RWPE1 (cell line): ENCODE results near the gene TMEM253.

Experiments used
- CTCF ChIA-PET: fragments of 350-600 bp; sonication (Branson Sonifier 250); formaldehyde crosslinking; extraction: SDS; loops from one replicate; lab custom pipeline; 2021; lab: Yijun Ruan, JAX
- POLR2A ChIA-PET: fragments of 400-600 bp; formaldehyde crosslinking; extraction: SDS; loops from one replicate; lab custom pipeline; 2020; ENCODE audit warnings: antibody characterized with exemption; ENCODE audit not compliant: low non-redundant PET; lab: Yijun Ruan, JAX
- DNase-seq: peaks from one replicate; pipeline ENCODE4 v3.0.0; 2012; ENCODE audit warnings: low spot score
- H3K27ac ChIP-seq: fragments of 450-650 bp; 2 replicates; pipeline ENCODE4 v1.5.1; 2017
- TF ChIP-seq, protein P1 (sequence below): fragments of 450-650 bp; conservative IDR thresholded peaks from 2 replicates; pipeline ENCODE4 v1.5.1; 2017; ENCODE audit warnings: low read depth, mild to moderate bottlenecking

Gene TMEM253

DNA sequence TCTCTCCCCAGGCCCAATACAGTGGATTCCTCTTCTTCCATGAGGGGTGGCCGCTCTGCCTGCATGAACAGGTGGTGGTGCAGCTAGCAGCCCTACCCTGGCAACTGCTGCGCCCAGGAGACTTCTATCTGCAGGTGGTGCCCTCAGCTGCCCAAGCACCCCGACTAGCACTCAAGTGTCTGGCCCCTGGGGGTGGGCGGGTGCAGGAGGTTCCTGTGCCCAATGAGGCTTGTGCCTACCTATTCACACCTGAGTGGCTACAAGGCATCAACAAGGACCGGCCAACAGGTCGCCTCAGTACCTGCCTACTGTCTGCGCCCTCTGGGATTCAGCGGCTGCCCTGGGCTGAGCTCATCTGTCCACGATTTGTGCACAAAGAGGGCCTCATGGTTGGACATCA lies 26.9 kb upstream of the TMEM253 start:
- POLR2A ChIA-PET = interaction anchor here (0.6 kb wide), 1 partner anchor 20 kb away, joined by 5 read pairs; no protein-coding TSS in a partner anchor

DNA sequence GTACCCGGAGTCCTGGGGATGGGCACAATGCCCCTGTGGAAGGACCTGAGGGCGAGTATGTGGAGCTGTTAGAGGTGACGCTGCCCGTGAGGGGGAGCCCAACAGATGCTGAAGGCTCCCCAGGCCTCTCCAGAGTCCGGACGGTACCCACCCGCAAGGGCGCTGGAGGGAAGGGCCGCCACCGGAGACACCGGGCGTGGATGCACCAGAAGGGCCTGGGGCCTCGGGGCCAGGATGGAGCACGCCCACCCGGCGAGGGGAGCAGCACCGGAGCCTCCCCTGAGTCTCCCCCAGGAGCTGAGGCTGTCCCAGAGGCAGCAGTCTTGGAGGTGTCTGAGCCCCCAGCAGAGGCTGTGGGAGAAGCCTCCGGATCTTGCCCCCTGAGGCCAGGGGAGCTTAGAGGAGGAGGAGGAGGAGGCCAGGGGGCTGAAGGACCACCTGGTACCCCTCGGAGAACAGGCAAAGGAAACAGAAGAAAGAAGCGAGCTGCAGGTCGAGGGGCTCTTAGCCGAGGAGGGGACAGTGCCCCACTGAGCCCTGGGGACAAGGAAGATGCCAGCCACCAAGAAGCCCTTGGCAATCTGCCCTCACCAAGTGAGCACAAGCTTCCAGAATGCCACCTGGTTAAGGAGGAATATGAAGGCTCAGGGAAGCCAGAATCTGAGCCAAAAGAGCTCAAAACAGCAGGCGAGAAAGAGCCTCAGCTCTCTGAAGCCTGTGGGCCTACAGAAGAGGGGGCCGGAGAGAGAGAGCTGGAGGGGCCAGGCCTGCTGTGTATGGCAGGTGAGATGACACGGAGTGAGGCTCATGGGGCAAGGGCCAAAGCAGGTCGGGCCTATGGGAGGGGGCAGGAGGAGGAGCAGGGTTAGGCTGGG lies 26.2 kb upstream of the TMEM253 start:
- no peak overlapping the region for H3K27ac ChIP-seq
- ChIA-PET POLR2A (no interaction called here), CTCF (interaction anchor here (0.7 to 1.8 kb wide), 7 partner anchors 11 to 60 kb away, joined by 3 to 6 read pairs (median 3); no protein-coding TSS in a partner anchor)
- TF ChIP-seq, protein P1, sequence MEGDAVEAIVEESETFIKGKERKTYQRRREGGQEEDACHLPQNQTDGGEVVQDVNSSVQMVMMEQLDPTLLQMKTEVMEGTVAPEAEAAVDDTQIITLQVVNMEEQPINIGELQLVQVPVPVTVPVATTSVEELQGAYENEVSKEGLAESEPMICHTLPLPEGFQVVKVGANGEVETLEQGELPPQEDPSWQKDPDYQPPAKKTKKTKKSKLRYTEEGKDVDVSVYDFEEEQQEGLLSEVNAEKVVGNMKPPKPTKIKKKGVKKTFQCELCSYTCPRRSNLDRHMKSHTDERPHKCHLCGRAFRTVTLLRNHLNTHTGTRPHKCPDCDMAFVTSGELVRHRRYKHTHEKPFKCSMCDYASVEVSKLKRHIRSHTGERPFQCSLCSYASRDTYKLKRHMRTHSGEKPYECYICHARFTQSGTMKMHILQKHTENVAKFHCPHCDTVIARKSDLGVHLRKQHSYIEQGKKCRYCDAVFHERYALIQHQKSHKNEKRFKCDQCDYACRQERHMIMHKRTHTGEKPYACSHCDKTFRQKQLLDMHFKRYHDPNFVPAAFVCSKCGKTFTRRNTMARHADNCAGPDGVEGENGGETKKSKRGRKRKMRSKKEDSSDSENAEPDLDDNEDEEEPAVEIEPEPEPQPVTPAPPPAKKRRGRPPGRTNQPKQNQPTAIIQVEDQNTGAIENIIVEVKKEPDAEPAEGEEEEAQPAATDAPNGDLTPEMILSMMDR = no peak
- DNase-seq = no peak

More for the DNA sequence above, 26.9 kb upstream of the TMEM253 start:
- H3K27ac ChIP-seq = no peak overlapping the region
- CTCF ChIA-PET = interaction anchor here (0.6 to 1.8 kb wide), 5 partner anchors 16 to 93 kb away, joined by 3 to 5 read pairs (median 4); no protein-coding TSS in a partner anchor
- TF ChIP-seq, protein P1 = no peak
- DNase-seq = no peak

DNA sequence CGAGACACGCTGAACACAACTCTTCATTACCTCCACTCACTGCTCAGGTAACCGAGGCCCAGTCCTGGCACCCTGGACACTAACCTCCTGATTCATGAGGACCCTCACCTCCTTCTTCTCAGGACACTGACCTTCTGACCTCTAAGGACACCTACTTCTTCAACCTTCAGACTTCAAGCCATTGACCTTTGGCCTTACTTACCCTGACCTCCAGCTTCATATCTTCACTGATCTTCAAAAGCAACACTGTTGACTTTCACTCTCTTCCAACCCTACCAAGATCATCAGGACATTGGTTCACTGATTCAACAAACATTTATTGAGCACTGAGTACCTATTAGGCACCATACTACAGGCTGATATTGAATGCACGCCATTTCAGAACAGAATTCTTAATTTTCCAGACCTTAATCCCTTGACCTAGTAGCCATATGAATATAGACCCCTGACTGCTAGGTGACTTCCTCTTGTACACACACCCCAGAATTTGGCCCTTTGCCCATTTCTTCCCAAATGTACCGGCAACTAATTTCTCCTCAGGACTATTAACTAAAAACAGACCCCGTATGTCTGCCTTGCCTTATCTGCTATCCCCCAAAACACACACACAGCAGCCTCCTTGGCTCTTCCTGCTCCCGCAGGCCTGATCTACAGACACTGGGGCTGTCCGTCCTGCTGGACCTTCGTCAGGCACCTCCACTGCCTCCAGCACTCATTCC lies 25.0 kb upstream of the TMEM253 start:
- ChIA-PET CTCF (interaction anchor here (1.0 to 1.8 kb wide), 3 partner anchors 14 to 29 kb away, joined by 3 to 6 read pairs (median 4); no protein-coding TSS in a partner anchor), POLR2A (no interaction called here)
- no peak for DNase-seq
- TF ChIP-seq, protein P1 = no peak
- H3K27ac ChIP-seq = no peak overlapping the region

DNA sequence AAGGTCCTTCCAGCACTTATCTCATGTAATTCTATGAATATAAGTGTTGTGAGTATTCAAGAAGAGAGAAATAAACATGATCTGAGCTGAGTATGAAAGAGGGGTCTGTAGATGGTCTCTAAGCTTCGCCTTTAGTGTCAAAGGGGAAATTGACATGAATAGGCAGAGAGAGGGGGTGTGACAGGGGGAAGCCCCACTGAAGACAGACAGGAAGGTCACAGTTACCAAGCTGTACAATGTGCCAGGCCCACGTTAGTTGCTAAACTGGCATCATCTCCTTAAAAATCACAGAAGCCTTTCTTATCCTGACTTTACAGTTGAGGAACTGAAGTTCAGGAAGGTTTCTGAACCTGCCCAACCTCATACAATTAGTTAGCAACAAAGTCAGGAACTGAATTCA lies 23.2 kb upstream of the TMEM253 start:
- ChIA-PET CTCF (interaction anchor here (0.9 to 1.5 kb wide), 2 partner anchors 10 to 15 kb away, joined by 4 to 10 read pairs; no protein-coding TSS in a partner anchor), POLR2A (no interaction called here)
- DNase-seq = no peak
- H3K27ac ChIP-seq = no peak overlapping the region
- TF ChIP-seq, protein P1 = no peak

DNA sequence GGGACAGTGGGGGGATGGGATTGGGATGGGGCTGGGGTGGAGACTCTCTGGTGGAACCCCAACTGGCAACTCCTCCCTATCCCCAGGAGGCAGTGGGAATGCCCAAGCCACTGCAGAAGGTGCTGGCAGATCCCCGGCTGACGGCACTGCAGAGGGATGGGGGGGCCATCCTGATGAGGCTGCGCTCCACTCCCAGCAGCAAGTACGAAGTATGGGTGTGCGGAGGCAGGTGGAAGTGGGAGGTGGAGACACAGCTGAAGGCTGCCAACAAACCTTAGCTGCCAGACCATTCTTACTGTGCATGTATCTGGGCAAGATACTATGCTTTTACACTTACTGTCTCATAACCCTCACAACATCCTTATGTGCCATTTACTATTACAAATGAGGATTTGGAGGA lies 22.6 kb upstream of the TMEM253 start:
- no peak overlapping the region for H3K27ac ChIP-seq
- DNase-seq = no peak
- ChIA-PET CTCF (no interaction called here), POLR2A (no interaction called here)
- TF ChIP-seq, protein P1 = no peak

DNA sequence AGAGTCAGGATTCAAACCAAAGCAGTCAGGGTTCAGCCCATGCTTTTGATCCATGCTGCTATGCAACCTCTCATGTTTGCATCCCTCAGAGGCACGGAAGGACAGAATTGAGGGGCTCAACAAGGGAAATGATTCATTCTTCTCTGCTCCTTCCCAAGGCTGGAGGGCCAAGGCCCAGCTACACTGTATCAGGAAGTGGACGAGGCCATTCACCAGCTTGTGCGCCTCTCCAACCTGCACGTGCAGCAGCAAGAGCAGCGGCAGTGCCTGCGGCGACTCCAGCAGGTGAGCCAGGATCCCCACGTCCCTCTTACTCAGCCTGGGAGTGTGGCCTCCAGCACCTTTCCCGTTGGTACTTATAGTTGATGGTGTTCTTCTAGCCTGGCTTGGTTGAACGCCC lies 22.1 kb upstream of the TMEM253 start:
- no peak for DNase-seq
- ChIA-PET CTCF (no interaction called here), POLR2A (no interaction called here)
- TF ChIP-seq, protein P1 = no peak
- H3K27ac ChIP-seq = no peak overlapping the region
